SK-N-MC (cell line): ENCODE measurements around the gene SPOPL.

ENCODE experiments used
- EZH2 ChIP-seq: fragments of 200-600 bp; sonication (generic); IDR thresholded peaks from one replicate; pipeline ENCODE4 v1.6.1; 2017; ENCODE audit warnings: antibody characterized with exemption
- POLR2AphosphoS5 ChIP-seq: IDR thresholded peaks from 2 replicates; pipeline ENCODE4 v1.6.1; 2012; ENCODE audit warnings: mild to moderate bottlenecking, low read depth, low read length, borderline replicate concordance

DNA sequence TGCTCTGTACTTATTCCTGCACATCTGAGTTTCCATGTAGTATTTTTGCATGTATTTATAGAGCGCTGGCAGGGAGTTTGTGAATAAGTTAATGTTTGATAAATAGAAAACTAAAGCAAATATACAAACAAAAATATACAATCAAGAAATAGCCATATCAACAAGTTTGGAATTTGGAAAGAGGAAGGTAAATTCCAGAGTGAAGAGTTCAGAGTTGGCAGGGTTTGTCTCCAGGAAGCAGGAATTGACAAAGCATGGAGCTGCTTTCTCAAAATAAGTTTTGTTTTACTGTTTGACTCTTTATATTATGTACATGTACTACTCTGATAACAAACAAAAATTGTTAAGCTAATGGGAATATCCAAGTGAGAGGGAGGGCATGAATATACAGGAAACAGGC, 80.3 kb downstream of the SPOPL start:
- TF ChIP-seq POLR2AphosphoS5 (no peak), EZH2 (no peak)
